NCI-H2171 treated with DMSO at 0.1 percent for 48 hours (cell line): ENCODE results near the gene EED.
A peak's percentile ranks its signal among the peaks of the same experiment; 100 is the strongest.
"Not testable (repeated sequence)": the region's sequence is repeated elsewhere in the genome, so short reads cannot be mapped to it uniquely, and the experiment has no call there.

Experiments used
- DNase-seq: peaks from one replicate; lab custom pipeline; 2025; lab: John Stamatoyannopoulos, UW

EED gene

GRCh38 chr11:86247608-86248007, 3.1 kb downstream of the EED start:
- DNase-seq = peak; percentile 99

GRCh38 chr11:86248609-86249008, 4.1 kb downstream of the EED start:
- DNase-seq = no peak

- DNase-seq = no peak
Measured at GRCh38 chr11:86249307-86250098, 5.0 kb downstream of the EED start.

GRCh38 chr11:86251345-86251744, 6.8 kb downstream of the EED start:
- DNase-seq = no peak

GRCh38 chr11:86255896-86256295, 11.3 kb downstream of the EED start:
- no peak for DNase-seq

GRCh38 chr11:86256608-86257007, 12.1 kb downstream of the EED start:
- no peak for DNase-seq

GRCh38 chr11:86257446-86257845, 12.9 kb downstream of the EED start:
- no peak for DNase-seq

GRCh38 chr11:86259730-86260129, 15.2 kb downstream of the EED start:
- DNase-seq = no peak

GRCh38 chr11:86261328-86261727, 16.8 kb downstream of the EED start:
- no peak for DNase-seq

GRCh38 chr11:86262387-86262786, 17.8 kb downstream of the EED start:
- no peak for DNase-seq

- DNase-seq = no peak
Measured at GRCh38 chr11:86264649-86265048, 20.1 kb downstream of the EED start.

- DNase-seq = no peak
Measured at GRCh38 chr11:86265194-86265593, 20.6 kb downstream of the EED start.

GRCh38 chr11:86269645-86270044, 25.1 kb downstream of the EED start:
- no peak for DNase-seq

GRCh38 chr11:86274503-86274902, 29.9 kb downstream of the EED start:
- DNase-seq = no peak

GRCh38 chr11:86274999-86275398, 30.4 kb downstream of the EED start:
- no peak for DNase-seq

GRCh38 chr11:86275493-86276370, 31.2 kb downstream of the EED start:
- peak; percentile 61 for DNase-seq

GRCh38 chr11:86277741-86278140, 33.2 kb downstream of the EED start:
- DNase-seq = no peak

GRCh38 chr11:86278226-86278625, 33.7 kb downstream of the EED start:
- no peak for DNase-seq

GRCh38 chr11:86279747-86280146, 35.2 kb downstream of the EED start:
- DNase-seq = no peak

GRCh38 chr11:86287468-86287796, 42.9 kb downstream of the EED start:
- DNase-seq = no peak

GRCh38 chr11:86288776-86289507, 44.4 kb downstream of the EED start:
- DNase-seq = no peak

- not testable (repeated sequence) for DNase-seq
Measured at GRCh38 chr11:86289508-86290280, 45.1 kb downstream of the EED start.
